Esophagus squamous epithelium (tissue), 5 donors: Measurements from ENCODE around the gene JUND. TPM values are rescaled to one million over a fixed set of nuclear protein-coding genes. Genes with fewer than 3 reads are reported as not detected.

Experiments
- DNase-seq: peaks from one replicate; lab custom pipeline; 2025; lab: John Stamatoyannopoulos, UW
- H3K27ac ChIP-seq, 4 donors: fragments of 200-600 bp; sonication (generic); one replicate each; pipeline ENCODE4 v1.5.1; 2016 to 2019; ENCODE audit warnings: mild to moderate bottlenecking in 1 of 4
- H3K27me3 ChIP-seq, 4 donors: fragments of 200-600 bp; sonication (generic); 1 replicate in 3 of 4; 2 replicates in 1 of 4; pipeline versions ENCODE4 v1.5.1 to v1.6.0; 2017 to 2021; ENCODE audit warnings: antibody characterized with exemption in 1 of 4
- H3K36me3 ChIP-seq, 3 donors: fragments of 200-600 bp; sonication (generic); one replicate each; pipeline ENCODE4 v1.5.1; 2016 to 2019
- H3K4me1 ChIP-seq, 3 donors: fragments of 200-600 bp; sonication (generic); one replicate each; pipeline ENCODE4 v1.5.1; 2017 to 2019
- H3K4me3 ChIP-seq, 4 donors: fragments of 200-600 bp; sonication (generic); 1 replicate in 3 of 4; 2 replicates in 1 of 4; pipeline ENCODE4 v1.5.1; 2016 to 2019; ENCODE audit warnings: mild to moderate bottlenecking in 2 of 4, moderate library complexity in 1 of 4
- H3K9me3 ChIP-seq, 3 donors: fragments of 200-600 bp; sonication (generic); one replicate each; pipeline ENCODE4 v1.5.1; 2016 to 2019
- CTCF ChIP-seq, 6 experiments: fragments of 450-650 bp in 4 of 6; fragments of 200-600 bp in 2 of 6; sonication (generic) in 2 of 6; IDR thresholded peaks; one replicate each; pipeline ENCODE4 v1.5.1; 2016 to 2019; ENCODE audit warnings: antibody characterized with exemption in 6 of 6, mild to moderate bottlenecking in 4 of 6, moderate library complexity in 4 of 6
- POLR2A ChIP-seq, 4 donors: fragments of 450-650 bp; IDR thresholded peaks; one replicate each; pipeline ENCODE4 v1.6.1; 2017; ENCODE audit warnings: antibody characterized with exemption in 4 of 4, mild to moderate bottlenecking in 4 of 4, moderate library complexity in 3 of 4
- WGBS, 2 donors: methylation state at CpG; one replicate each; pipeline ENCODE4 v1.1.5; 2018; 5-methylcytosine and 5-hydroxymethylcytosine counted together
- intact Hi-C: fragments of 100-400 bp; cut with DNase I; formaldehyde crosslinking; loops from one replicate; pipeline ENCODE4 v1.15.0; 2022
- total RNA-seq, 4 donors: library from RNA; depleted of rRNA; stranded (reverse); fragments of >200 nt; gene quantifications; one replicate each; pipeline ENCODE4 v1.1.0, GENCODE V29; 2016
- donor health status: DM: yes; HTN: yes; CAD: no.

JUND gene
- total RNA-seq, 4 donors from 2014 or later = 71.7 to 192 (median 166) TPM

GRCh38 chr19:18234194-18234593 lies 47.2 kb downstream of the JUND start:
- intact Hi-C loops = no loop called here
- Histone ChIP-seq H3K9me3 (peaks cover 0 to 11% (median 10%) of the 10 kb centered on the region in 3 donors), H3K27me3 (peaks cover 0 to 88% (median 11%) of the 10 kb centered on the region in 4 donors)

DNA sequence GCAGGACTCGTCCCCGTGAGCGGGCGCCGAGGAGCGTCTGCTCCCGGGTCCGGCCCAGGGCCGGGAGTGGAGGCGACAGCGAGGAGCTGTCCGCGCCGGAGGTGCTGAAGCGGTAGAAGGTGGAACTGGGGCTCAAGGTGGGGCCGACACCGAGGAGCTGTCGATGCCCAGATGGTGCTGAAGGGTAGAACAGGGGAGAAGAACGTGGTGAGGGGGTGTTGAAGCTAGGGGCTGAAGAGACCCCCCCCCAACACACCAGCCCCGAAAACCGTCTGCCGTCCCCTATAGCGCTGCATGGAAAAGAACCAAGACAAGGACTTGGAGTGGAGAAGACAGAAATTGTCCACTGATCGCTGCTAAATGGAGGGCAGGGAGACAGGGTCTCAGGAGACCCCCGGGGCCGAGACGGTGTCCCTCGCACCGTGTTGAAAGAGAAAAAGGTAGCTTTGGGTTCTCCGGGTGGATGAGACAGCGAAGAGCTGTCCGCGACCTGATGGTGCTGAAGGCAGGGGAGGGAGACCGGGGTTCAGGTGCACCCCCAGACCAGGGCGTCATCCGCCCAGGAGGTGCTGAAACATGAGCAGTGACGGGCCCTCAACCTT lies 48.1 kb downstream of the JUND start:
- TF ChIP-seq CTCF (IDR thresholded peaks at IDR 0.05) (no peak), POLR2A (IDR thresholded peaks at IDR 0.05) (no peak)
- Histone ChIP-seq H3K27me3 (peaks cover 0 to 88% (median 11%) of the 10 kb centered on the region in 4 donors), H3K36me3 (no peaks in the 10 kb centered on the region), H3K4me1 (peaks cover 0 to 16% (median 5%) of the 10 kb centered on the region in 3 donors), H3K27ac (no peak overlapping the region), H3K4me3 (no peak overlapping the region), H3K9me3 (peaks cover 0 to 11% (median 10%) of the 10 kb centered on the region in 3 donors)
- intact Hi-C loops = no loop called here
- DNase-seq = no peak
- WGBS, 2 donors = 28 to 41% methylated on average over 18 to 22 of the region's 37 CpGs

More at GRCh38 chr19:18234194-18234593, 47.2 kb downstream of the JUND start:
- WGBS, 2 donors = 30 to 31% methylated on average over 5 of the region's 6 CpGs
- no peaks in the 10 kb centered on the region for H3K36me3 ChIP-seq
- TF ChIP-seq POLR2A (IDR thresholded peaks at IDR 0.05) (no peak), CTCF (IDR thresholded peaks at IDR 0.05) (no peak)
- DNase-seq = no peak
- peaks cover 0 to 16% (median 5%) of the 10 kb centered on the region in 3 donors for H3K4me1 ChIP-seq
- no peak overlapping the region for H3K27ac ChIP-seq
- no peak overlapping the region for H3K4me3 ChIP-seq

DNA sequence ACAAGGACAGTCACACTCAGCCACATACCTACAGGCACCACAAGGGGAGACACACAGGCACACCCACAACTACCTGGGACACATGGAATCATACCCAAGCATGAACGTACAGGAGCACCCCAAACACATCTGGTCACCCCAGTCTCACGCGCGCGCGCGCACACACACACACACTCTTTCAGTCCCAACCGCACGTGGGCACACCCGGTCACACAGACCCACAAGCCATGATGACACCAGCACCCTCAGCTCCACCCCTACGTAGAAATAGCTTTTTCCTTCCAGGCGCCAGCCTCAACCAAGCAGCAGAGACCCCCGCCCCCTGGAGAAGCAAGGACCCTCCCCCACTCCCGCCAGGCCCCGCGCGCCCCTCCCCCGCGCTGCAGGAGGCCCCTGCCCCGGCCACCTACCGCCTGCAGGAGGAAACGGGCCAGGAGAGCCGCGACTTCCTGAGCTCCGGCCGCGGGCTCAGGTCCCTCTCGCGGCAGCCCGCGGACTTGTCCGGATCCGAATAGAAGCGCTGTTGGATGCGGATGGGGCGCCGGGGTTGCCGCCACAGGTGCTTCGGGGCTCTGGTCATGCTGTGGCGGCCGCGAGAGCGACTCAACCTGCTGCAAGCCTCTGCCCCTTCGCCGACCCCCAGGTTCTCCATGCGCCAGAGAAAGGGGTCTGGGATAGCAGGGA lies 48.7 kb downstream of the JUND start:
- Histone ChIP-seq H3K9me3 (peaks cover 0 to 11% (median 10%) of the 10 kb centered on the region in 3 donors), H3K27me3 (peaks cover 0 to 93% (median 11%) of the 10 kb centered on the region in 4 donors), H3K36me3 (no peaks in the 10 kb centered on the region), H3K4me3 (no peak overlapping the region), H3K27ac (no peak overlapping the region), H3K4me1 (peaks cover 0 to 16% (median 5%) of the 10 kb centered on the region in 3 donors)
- no peak for DNase-seq
- TF ChIP-seq CTCF (IDR thresholded peaks at IDR 0.05) = no peak
- TF ChIP-seq POLR2A (IDR thresholded peaks at IDR 0.05) = no peak
- 0 to 20% methylated on average over 4 to 11 of the region's 46 CpGs for WGBS, 2 donors
- intact Hi-C loops = no loop called here

DNA sequence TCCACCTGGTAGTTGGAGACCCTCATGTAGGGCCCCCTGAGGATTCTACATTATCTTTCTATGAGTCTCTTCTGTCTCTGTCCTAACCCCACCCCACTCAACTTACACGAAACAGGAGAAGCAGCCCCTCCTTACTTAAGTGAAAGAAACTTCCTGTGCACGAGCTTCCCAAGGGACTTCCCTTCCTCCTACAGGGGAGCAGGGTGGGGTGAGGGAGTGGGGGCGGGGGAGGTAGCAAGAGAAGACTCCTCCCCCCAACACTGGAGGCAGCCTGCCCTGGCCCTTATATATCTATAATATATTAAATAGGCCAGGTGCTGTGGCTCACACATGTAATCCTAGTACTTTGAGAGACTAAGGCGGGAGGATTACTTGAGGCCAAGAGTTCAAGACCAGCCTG lies 49.6 kb downstream of the JUND start:
- no peaks in the 10 kb centered on the region for H3K36me3 ChIP-seq
- no peak overlapping the region for H3K4me3 ChIP-seq
- no peak overlapping the region for H3K27ac ChIP-seq
- TF ChIP-seq POLR2A (IDR thresholded peaks at IDR 0.05) (no peak), CTCF (IDR thresholded peaks at IDR 0.05) (no peak)
- intact Hi-C loops = no loop called here
- 20 to 22% methylated on average over 2 to 4 of the region's 4 CpGs for WGBS, 2 donors
- peaks cover 0 to 16% (median 5%) of the 10 kb centered on the region in 3 donors for H3K4me1 ChIP-seq
- no peak for DNase-seq
- peaks cover 0 to 11% (median 10%) of the 10 kb centered on the region in 3 donors for H3K9me3 ChIP-seq
- peaks cover 0 to 97% (median 11%) of the 10 kb centered on the region in 4 donors for H3K27me3 ChIP-seq
